HFF-Myc (cell line): Measurements from ENCODE around the gene RIOK1.

Experiments used
- DNase-seq: peaks from one replicate; pipeline ENCODE4 v3.0.0-alpha.2; 2011; ENCODE audit warnings: low read depth; ENCODE audit errors: extremely low read depth
- H3K4me3 ChIP-seq: replicated peaks from 2 replicates; pipeline ENCODE4 v1.5.1; 2011; ENCODE audit warnings: low read depth, mild to moderate bottlenecking, control low read depth, low read length
- TF ChIP-seq, protein P1 (sequence below): IDR thresholded peaks from 2 replicates; pipeline ENCODE4 v1.5.1; 2012; ENCODE audit warnings: mild to moderate bottlenecking, low read depth, low read length, control low read depth; ENCODE audit errors: missing control alignments

RIOK1 gene

DNA sequence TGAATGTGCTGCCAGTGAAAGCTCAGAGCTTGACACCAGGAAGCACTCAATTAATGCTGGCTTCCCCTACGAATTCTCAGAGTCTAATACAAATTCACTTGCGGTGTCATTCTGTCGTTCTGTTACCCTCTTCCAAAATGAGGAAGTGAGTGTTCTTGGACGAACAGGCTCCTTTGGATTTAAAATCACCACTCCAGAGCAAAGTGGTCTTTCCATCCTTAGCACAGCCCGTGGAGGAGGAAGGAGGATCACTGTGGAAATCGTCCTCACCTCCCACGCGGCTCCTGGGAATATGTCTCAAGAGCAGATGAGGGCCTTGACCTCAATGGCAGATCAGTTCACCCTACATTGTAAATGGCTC lies 41.7 kb downstream of the RIOK1 start:
- no peak for DNase-seq
- H3K4me3 ChIP-seq, result no peak overlapping the region
- TF ChIP-seq, protein P1, sequence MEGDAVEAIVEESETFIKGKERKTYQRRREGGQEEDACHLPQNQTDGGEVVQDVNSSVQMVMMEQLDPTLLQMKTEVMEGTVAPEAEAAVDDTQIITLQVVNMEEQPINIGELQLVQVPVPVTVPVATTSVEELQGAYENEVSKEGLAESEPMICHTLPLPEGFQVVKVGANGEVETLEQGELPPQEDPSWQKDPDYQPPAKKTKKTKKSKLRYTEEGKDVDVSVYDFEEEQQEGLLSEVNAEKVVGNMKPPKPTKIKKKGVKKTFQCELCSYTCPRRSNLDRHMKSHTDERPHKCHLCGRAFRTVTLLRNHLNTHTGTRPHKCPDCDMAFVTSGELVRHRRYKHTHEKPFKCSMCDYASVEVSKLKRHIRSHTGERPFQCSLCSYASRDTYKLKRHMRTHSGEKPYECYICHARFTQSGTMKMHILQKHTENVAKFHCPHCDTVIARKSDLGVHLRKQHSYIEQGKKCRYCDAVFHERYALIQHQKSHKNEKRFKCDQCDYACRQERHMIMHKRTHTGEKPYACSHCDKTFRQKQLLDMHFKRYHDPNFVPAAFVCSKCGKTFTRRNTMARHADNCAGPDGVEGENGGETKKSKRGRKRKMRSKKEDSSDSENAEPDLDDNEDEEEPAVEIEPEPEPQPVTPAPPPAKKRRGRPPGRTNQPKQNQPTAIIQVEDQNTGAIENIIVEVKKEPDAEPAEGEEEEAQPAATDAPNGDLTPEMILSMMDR, result no peak

DNA sequence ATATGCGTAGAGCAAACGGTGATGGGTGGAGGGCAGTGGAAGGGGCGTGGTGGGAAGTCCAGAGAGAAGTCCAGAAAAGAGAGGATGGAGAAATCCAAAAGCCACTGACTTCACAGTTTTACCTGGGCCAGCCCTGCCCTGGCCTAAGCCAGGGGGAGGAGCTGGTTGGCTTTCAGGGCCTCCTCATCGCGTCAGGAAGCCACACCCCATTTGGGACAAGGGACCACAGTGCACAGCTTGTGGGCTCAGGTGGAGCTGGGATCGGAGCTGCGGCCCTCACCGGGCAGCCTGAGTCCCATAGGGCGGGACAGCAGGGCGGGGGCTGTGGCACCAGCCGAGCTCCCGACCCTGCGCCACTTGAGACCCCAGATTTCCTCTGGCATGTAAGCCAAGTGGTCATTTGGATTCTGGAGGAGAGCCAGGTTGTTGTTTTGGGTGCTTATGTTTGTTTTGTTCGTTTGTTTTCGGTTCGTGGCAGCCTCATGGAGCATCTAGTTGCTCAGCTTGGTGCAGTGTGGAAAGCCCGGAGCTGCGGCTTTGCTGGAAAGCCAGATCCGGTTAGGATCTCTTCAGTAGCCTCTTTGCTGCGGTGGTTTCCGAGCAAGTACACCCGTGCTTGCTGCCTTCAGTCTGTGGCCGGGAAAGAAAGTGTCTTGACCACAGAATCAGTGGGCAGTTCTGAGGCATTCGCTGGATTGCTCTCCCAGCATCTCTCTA lies 42.2 kb downstream of the RIOK1 start:
- no peak for DNase-seq
- TF ChIP-seq, protein P1, result no peak

DNA sequence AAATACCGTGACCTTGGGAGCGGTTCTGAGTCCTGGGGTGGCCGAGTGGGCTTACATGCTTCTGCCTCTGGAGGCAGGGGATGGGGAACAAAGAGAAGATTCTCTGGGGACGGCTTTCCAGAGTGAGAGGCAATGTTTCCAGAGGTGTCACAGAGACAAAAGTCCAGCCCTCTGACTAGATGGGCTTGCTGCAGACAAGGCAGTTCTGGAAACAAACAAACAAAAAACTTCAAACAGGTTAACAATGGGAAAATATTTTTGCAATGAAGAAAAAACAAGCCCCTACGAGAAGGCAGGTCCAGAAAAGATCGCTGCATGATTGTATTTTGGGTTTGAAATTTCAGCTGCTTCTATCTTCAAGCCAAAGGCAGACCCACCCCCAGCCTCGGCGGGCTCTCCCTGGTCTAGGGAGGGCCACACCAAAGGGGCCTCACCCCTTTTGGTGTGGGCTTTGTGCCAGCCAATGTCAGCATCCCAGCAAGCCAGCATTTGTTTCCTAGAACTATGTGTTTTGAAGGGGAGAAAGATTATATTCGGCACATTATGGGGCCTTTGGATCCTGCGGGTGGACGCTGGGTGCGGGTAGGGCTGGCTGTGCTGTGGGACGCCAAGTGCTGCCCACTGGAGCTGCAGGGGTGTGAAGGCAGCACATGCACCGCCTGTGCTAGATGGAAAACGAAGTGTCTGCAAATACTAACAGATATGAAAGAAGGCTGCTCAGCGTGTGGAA lies 42.9 kb downstream of the RIOK1 start:
- no peak for DNase-seq
- TF ChIP-seq, protein P1, result no peak
- H3K4me3 ChIP-seq, result no peak overlapping the region

More for the DNA sequence above, 42.2 kb downstream of the RIOK1 start:
- no peak overlapping the region for H3K4me3 ChIP-seq

DNA sequence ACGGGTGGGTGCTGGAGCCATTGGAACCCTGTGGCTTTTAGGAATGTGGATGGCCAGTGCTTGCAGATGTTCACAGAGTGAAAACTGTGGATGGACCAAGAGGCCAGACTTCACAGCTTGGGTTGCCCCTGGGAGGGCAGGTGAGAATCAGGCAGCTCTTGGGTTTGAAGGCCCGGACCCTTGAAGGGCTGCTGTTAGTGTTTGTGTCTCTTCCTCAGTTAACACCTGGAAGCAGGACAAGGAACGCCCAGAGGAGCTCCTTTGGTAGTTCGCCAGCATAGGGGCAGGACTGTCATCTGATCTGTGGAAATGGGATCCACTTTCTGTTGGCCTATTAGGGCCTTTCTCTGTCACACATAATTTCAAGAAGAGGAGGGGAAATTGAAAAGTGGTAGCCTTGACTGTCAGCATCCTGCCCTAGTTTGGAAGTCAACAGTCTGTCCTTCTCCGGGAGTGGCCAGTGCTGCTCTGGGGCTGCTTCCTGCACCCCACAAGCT lies 43.6 kb downstream of the RIOK1 start:
- no peak overlapping the region for H3K4me3 ChIP-seq
- DNase-seq, result peak; percentile 6
- TF ChIP-seq, protein P1, result no peak

DNA sequence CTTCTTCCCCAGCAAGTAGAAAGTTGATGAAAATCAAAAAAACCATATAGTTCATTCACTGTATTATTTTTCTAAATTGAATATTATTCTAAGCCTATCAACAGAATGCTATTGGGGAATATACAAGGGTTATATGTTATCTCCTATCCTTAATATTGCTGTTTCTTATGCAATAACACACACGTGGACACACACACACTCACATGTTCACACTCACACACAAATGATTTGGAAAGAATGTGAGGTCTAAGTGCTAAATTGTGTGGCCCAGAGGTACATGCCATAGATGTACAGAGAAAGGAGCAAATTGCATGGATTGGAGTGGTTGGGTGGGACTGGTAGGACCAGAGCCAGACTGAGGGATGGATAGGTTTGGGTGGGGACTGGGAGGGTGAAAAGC lies 45.1 kb downstream of the RIOK1 start:
- TF ChIP-seq, protein P1, result no peak
- DNase-seq, result no peak
- H3K4me3 ChIP-seq, result no peak overlapping the region

DNA sequence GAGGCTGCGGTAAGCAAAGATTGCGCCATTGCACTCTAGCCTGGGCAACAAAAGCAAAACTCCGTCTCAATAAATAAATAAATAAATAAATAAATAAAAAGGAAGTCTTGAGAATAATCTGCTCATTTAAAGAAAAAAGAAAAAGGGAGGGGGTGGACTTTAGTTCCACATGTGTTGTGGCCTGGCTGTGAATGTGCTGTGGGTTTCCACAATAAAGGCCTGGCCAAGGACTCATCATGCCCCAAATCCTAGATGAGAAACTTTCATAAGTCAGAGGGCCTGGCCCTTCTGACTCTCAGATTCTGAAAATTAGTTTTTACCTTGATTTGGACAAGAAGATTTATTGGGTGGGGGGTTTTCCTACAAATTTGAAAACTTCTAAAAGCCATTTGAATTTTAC lies 48.4 kb downstream of the RIOK1 start:
- DNase-seq, result no peak
- TF ChIP-seq, protein P1, result no peak
- H3K4me3 ChIP-seq, result no peak overlapping the region

DNA sequence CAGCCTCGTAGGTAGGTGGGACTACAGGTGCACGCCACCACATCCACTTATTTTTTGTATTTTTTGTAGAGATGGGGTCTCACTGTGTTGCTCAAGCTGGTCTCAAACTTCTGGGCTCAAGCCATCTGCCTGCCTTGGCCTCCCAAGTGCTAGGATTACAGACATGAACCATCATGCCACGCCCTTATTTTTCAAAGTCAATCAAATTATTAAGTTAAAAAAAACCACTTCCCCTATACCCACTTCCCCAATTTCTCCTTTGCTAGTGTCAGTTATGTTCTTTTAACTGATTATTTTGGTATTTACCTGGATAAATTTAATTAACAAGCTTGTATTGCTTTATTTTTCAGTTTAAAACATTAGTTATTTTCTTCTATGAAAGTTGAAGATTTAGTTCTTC lies 49.6 kb downstream of the RIOK1 start:
- TF ChIP-seq, protein P1, result no peak
- H3K4me3 ChIP-seq, result no peak overlapping the region
- no peak for DNase-seq
